IPS DF 6.9 (cell line): Measurements from ENCODE around the gene GAL.

Experiments
- DNase-seq: peaks from one replicate; pipeline ENCODE4 v3.0.0-alpha.2; 2013; ENCODE audit warnings: low read depth, low spot score
- H3K27ac ChIP-seq: one replicate; pipeline ENCODE4 v1.5.1; 2013; ENCODE audit warnings: low read length, control low read depth
- H3K27me3 ChIP-seq: 2 replicates; pipeline ENCODE4 v1.6.1; 2013; ENCODE audit warnings: mild to moderate bottlenecking, low read length; ENCODE audit not compliant: control insufficient read depth, insufficient read depth
- H3K36me3 ChIP-seq: 2 replicates; pipeline ENCODE4 v1.6.1; 2013; ENCODE audit warnings: low read length; ENCODE audit not compliant: control insufficient read depth, insufficient read depth
- H3K4me1 ChIP-seq: 2 replicates; pipeline ENCODE4 v1.6.1; 2013; ENCODE audit warnings: low read length; ENCODE audit not compliant: control insufficient read depth, insufficient read depth
- H3K4me3 ChIP-seq: 2 replicates; pipeline ENCODE4 v1.5.1; 2013; ENCODE audit warnings: mild to moderate bottlenecking, low read length
- H3K9me3 ChIP-seq: 2 replicates; pipeline ENCODE4 v1.6.1; 2013; ENCODE audit warnings: low read length, inconsistent platforms; ENCODE audit not compliant: control insufficient read depth, insufficient read depth
- WGBS: extraction: QIAGEN DNeasy Blood & Tissue Kit; methylation state at CpG from one replicate; pipeline ENCODE4 v1.1.7; 2013; ENCODE audit warnings: mixed read lengths, missing lambda C conversion rate; ENCODE audit not compliant: insufficient read length, insufficient coverage; 5-methylcytosine and 5-hydroxymethylcytosine counted together

GAL gene

GRCh38 chr11:68658661-68659060 is 25.7 kb upstream of the GAL start:
- H3K9me3 ChIP-seq: no peaks in the 10 kb centered on the region
- H3K4me1 ChIP-seq: no peaks in the 10 kb centered on the region
- H3K36me3 ChIP-seq: no peaks in the 10 kb centered on the region
- WGBS: no CpG with 5 or more reads among the region's 13 CpGs
- H3K27me3 ChIP-seq: no peaks in the 10 kb centered on the region
- no peak overlapping the region for H3K27ac ChIP-seq
- DNase-seq: no peak
- no peak overlapping the region for H3K4me3 ChIP-seq

- no peak for DNase-seq
- H3K4me3 ChIP-seq: no peak overlapping the region
- H3K36me3 ChIP-seq: no peaks in the 10 kb centered on the region
- H3K9me3 ChIP-seq: no peaks in the 10 kb centered on the region
- no peak overlapping the region for H3K27ac ChIP-seq
- no CpG with 5 or more reads among the region's 22 CpGs for WGBS
- H3K4me1 ChIP-seq: no peaks in the 10 kb centered on the region
- H3K27me3 ChIP-seq: no peaks in the 10 kb centered on the region
These were observed 25.0 kb upstream of the GAL start for GRCh38 chr11:68659158-68659921.

- Histone ChIP-seq H3K27ac (no peak overlapping the region), H3K27me3 (no peaks in the 10 kb centered on the region), H3K4me1 (no peaks in the 10 kb centered on the region), H3K4me3 (no peak overlapping the region), H3K9me3 (no peaks in the 10 kb centered on the region), H3K36me3 (no peaks in the 10 kb centered on the region)
- no peak for DNase-seq
- WGBS: no CpG with 5 or more reads among the region's 18 CpGs
These were observed 24.1 kb upstream of the GAL start for GRCh38 chr11:68660066-68660810.

GRCh38 chr11:68661014-68661413 is 23.3 kb upstream of the GAL start:
- no peak for DNase-seq
- WGBS: no CpG with 5 or more reads among the region's 15 CpGs
- Histone ChIP-seq H3K27me3 (no peaks in the 10 kb centered on the region), H3K36me3 (no peaks in the 10 kb centered on the region), H3K4me1 (no peaks in the 10 kb centered on the region), H3K4me3 (no peak overlapping the region), H3K9me3 (no peaks in the 10 kb centered on the region), H3K27ac (no peak overlapping the region)

GRCh38 chr11:68661697-68662603 is 22.4 kb upstream of the GAL start:
- WGBS: no CpG with 5 or more reads among the region's 18 CpGs
- Histone ChIP-seq H3K27me3 (no peaks in the 10 kb centered on the region), H3K4me1 (0 out of 2 replicates have a peak, but pooled peaks cover 3% of the 10 kb centered on the region), H3K27ac (no peak overlapping the region), H3K4me3 (no peak overlapping the region), H3K36me3 (no peaks in the 10 kb centered on the region), H3K9me3 (no peaks in the 10 kb centered on the region)
- DNase-seq: no peak

- H3K27me3 ChIP-seq: no peaks in the 10 kb centered on the region
- H3K36me3 ChIP-seq: no peaks in the 10 kb centered on the region
- no peaks in the 10 kb centered on the region for H3K9me3 ChIP-seq
- no peak overlapping the region for H3K4me3 ChIP-seq
- WGBS: no CpG with 5 or more reads among the region's 18 CpGs
- no peak for DNase-seq
- 0 out of 2 replicates have a peak, but pooled peaks cover 3% of the 10 kb centered on the region for H3K4me1 ChIP-seq
- H3K27ac ChIP-seq: no peak overlapping the region
These were observed 20.8 kb upstream of the GAL start for GRCh38 chr11:68663482-68664010.

GRCh38 chr11:68664141-68664540 is 20.2 kb upstream of the GAL start:
- Histone ChIP-seq H3K36me3 (no peaks in the 10 kb centered on the region), H3K9me3 (no peaks in the 10 kb centered on the region), H3K27ac (no peak overlapping the region), H3K4me3 (no peak overlapping the region), H3K4me1 (0 out of 2 replicates have a peak, but pooled peaks cover 3% of the 10 kb centered on the region), H3K27me3 (no peaks in the 10 kb centered on the region)
- no CpG with 5 or more reads among the region's 9 CpGs for WGBS
- DNase-seq: no peak

- no peak for DNase-seq
- H3K4me1 ChIP-seq: 0 out of 2 replicates have a peak, but pooled peaks cover 5% of the 10 kb centered on the region
- H3K27ac ChIP-seq: no peak overlapping the region
- no peaks in the 10 kb centered on the region for H3K27me3 ChIP-seq
- no peaks in the 10 kb centered on the region for H3K9me3 ChIP-seq
- WGBS: no CpG with 5 or more reads among the region's 7 CpGs
- no peak overlapping the region for H3K4me3 ChIP-seq
- no peaks in the 10 kb centered on the region for H3K36me3 ChIP-seq
These were observed 19.4 kb upstream of the GAL start for GRCh38 chr11:68664906-68665305.

- Histone ChIP-seq H3K27me3 (no peaks in the 10 kb centered on the region), H3K4me3 (no peak overlapping the region), H3K9me3 (no peaks in the 10 kb centered on the region), H3K27ac (no peak overlapping the region), H3K36me3 (no peaks in the 10 kb centered on the region), H3K4me1 (peaks cover 6% of the 10 kb centered on the region; the same call in 1 of the 2 replicates)
- WGBS: no CpG with 5 or more reads among the region's 16 CpGs
- no peak for DNase-seq
These were observed 18.9 kb upstream of the GAL start for GRCh38 chr11:68665436-68665835.

GRCh38 chr11:68666849-68667248 is 17.5 kb upstream of the GAL start:
- DNase-seq: no peak

More at GRCh38 chr11:68666849-68667248, 17.5 kb upstream of the GAL start:
- no peak overlapping the region for H3K27ac ChIP-seq
- no peaks in the 10 kb centered on the region for H3K36me3 ChIP-seq
- WGBS: no CpG with 5 or more reads among the region's 15 CpGs
- no peaks in the 10 kb centered on the region for H3K27me3 ChIP-seq
- peaks cover 8% of the 10 kb centered on the region; the same call in 1 of the 2 replicates for H3K4me1 ChIP-seq
- H3K9me3 ChIP-seq: no peaks in the 10 kb centered on the region
- no peak overlapping the region for H3K4me3 ChIP-seq
